Keratinocyte (primary cell): ENCODE results near the gene PCCA. TPM values are rescaled to one million over a fixed set of nuclear protein-coding genes. Genes with fewer than 3 reads are reported as not detected.

Experiments
- DNase-seq: peaks from one replicate; pipeline ENCODE4 v3.0.0-alpha.2; 2011; ENCODE audit warnings: low read depth, missing footprints, low spot score
- FAIRE-seq: peaks from 2 replicates; lab custom pipeline; 2011; peaks lifted over from hg19 to GRCh38; lab: Jason Lieb, UNC
- H2AFZ ChIP-seq: 2 replicates; pipeline ENCODE4 v1.6.0; 2012; ENCODE audit warnings: low read length, control low read depth, inconsistent platforms; ENCODE audit not compliant: control insufficient read depth
- H3K27ac ChIP-seq: 2 replicates; pipeline ENCODE4 v1.5.1; 2011; ENCODE audit warnings: low read length; ENCODE audit not compliant: control insufficient read depth, insufficient read depth
- H3K27me3 ChIP-seq: 3 replicates; pipeline ENCODE4 v1.6.0; 2011; ENCODE audit warnings: low read length; ENCODE audit not compliant: control insufficient read depth, insufficient read depth; ENCODE audit errors: extremely low read depth
- H3K36me3 ChIP-seq, 2 experiments: 2 replicates in 1 of 2; 3 replicates in 1 of 2; pipeline ENCODE4 v1.5.1; 2011; ENCODE audit warnings: low read length in 2 of 2, mild to moderate bottlenecking in 1 of 2; ENCODE audit not compliant: control insufficient read depth in 2 of 2, insufficient read depth in 2 of 2; ENCODE audit errors: extremely low read depth in 1 of 2
- H3K4me1 ChIP-seq: 3 replicates; pipeline ENCODE4 v1.5.1; 2011; ENCODE audit warnings: low read length; ENCODE audit not compliant: control insufficient read depth, insufficient read depth; ENCODE audit errors: extremely low read depth
- H3K4me2 ChIP-seq: 3 replicates; pipeline ENCODE4 v1.6.0; 2011; ENCODE audit warnings: low read depth, low read length; ENCODE audit not compliant: control insufficient read depth, insufficient read depth; ENCODE audit errors: extremely low read depth
- H3K4me3 ChIP-seq, 3 experiments: fragments of 200-600 bp in 1 of 3; sonication (generic) in 1 of 3; 2 replicates in 2 of 3; 3 replicates in 1 of 3; pipeline ENCODE4 v1.5.1; 2011 to 2016; ENCODE audit warnings: low read length in 3 of 3, mild to moderate bottlenecking in 3 of 3, control low read depth in 2 of 3, inconsistent platforms in 1 of 3, low read depth in 1 of 3, mixed read lengths in 1 of 3, mixed run types in 1 of 3, moderate library complexity in 1 of 3; ENCODE audit not compliant: control insufficient read depth in 2 of 3, insufficient read depth in 2 of 3; ENCODE audit errors: extremely low read depth in 1 of 3
- H3K79me2 ChIP-seq: 2 replicates; pipeline ENCODE4 v1.6.0; 2012; ENCODE audit warnings: low read length; ENCODE audit not compliant: control insufficient read depth, insufficient read depth
- H3K9ac ChIP-seq: 3 replicates; pipeline ENCODE4 v1.6.0; 2011; ENCODE audit warnings: low read length; ENCODE audit not compliant: control insufficient read depth, insufficient read depth; ENCODE audit errors: extremely low read depth
- H3K9me1 ChIP-seq: 3 replicates; pipeline ENCODE4 v1.6.0; 2011; ENCODE audit warnings: low read length; ENCODE audit not compliant: control insufficient read depth, insufficient read depth; ENCODE audit errors: extremely low read depth
- H3K9me3 ChIP-seq: 2 replicates; pipeline ENCODE4 v1.5.1; 2012; ENCODE audit warnings: low read depth, low read length; ENCODE audit not compliant: control insufficient read depth
- H4K20me1 ChIP-seq: 3 replicates; pipeline ENCODE4 v1.6.0; 2011; ENCODE audit warnings: low read length; ENCODE audit not compliant: control insufficient read depth, insufficient read depth; ENCODE audit errors: extremely low read depth
- EZH2 ChIP-seq: IDR thresholded peaks from one replicate; pipeline ENCODE4 v1.6.1; 2012; ENCODE audit warnings: inconsistent platforms, mild to moderate bottlenecking, low read length, moderate library complexity
- dilution Hi-C: fragments of 300-500 bp; cut with MboI; formaldehyde crosslinking; loops from one replicate; pipeline ENCODE4 v1.7.0; 2020; ENCODE audit warnings: low sequenced_read_pairs; ENCODE audit not compliant: extremely low pct_ligation_motif_present
- polyA plus RNA-seq, 5 experiments: library from polyadenylated mRNA; depleted of rRNA in 3 of 5; stranded (reverse) in 3 of 5; stranded (forward) in 1 of 5; unstranded in 1 of 5; fragments of >200 nt; gene quantifications; 1 replicate in 1 of 5; 2 replicates in 3 of 5; 3 replicates in 1 of 5; pipeline versions ENCODE4 v1.2.1 to v1.2.3, GENCODE V29; 2011 to 2012; ENCODE audit warnings: missing spikeins in 2 of 5, low read depth in 1 of 5, low replicate concordance in 1 of 5
- TF ChIP-seq, protein P1 (sequence below), 3 experiments: IDR thresholded peaks in 1 of 3; conservative IDR thresholded peaks in 1 of 3; optimal IDR thresholded peaks in 1 of 3; 2 replicates in 2 of 3; 3 replicates in 1 of 3; pipeline versions ENCODE3 to v1.5.1; 2011; ENCODE audit warnings: low read length in 3 of 3, mild to moderate bottlenecking in 3 of 3, moderate library complexity in 2 of 3, control low read depth in 1 of 3, inconsistent platforms in 1 of 3; ENCODE audit not compliant: insufficient read depth in 2 of 3; ENCODE audit errors: extremely low read depth in 1 of 3

The PCCA gene
- polyA plus RNA-seq, 1 donor (not counting 4 experiments of a cell fraction or from before 2014, with no cell fraction given) = 8.1 TPM

DNA sequence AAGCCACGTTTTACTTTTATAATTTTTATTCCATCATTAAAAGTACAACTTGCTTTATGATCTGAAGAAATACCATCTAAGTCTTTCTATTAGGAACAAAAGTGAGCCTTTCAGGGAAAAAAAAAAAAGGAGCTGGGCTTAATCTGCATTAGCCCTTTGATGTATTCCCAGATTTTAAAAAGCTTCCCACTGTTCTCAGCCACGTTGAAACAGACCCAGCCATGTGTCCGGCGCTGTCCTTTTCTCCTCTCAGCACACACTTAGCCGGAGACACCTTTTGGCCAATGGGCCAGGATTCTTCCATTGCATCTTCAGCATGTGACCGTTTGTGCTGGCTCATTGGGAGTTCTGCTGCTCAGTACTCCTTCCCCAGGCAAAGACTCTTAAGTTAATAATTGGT lies 394.2 kb downstream of the PCCA start:
- H3K9me1 ChIP-seq = no peaks in the 10 kb centered on the region
- no peak overlapping the region for H3K9ac ChIP-seq
- no peak overlapping the region for H2AFZ ChIP-seq
- DNase-seq (no peak), FAIRE-seq (no peak)
- H3K27ac ChIP-seq = no peak overlapping the region
- H3K4me3 ChIP-seq = no peak overlapping the region
- H3K79me2 ChIP-seq = no peaks in the 10 kb centered on the region
- no peaks in the 10 kb centered on the region for H3K36me3 ChIP-seq
- H4K20me1 ChIP-seq = no peaks in the 10 kb centered on the region
- TF ChIP-seq, protein P1, sequence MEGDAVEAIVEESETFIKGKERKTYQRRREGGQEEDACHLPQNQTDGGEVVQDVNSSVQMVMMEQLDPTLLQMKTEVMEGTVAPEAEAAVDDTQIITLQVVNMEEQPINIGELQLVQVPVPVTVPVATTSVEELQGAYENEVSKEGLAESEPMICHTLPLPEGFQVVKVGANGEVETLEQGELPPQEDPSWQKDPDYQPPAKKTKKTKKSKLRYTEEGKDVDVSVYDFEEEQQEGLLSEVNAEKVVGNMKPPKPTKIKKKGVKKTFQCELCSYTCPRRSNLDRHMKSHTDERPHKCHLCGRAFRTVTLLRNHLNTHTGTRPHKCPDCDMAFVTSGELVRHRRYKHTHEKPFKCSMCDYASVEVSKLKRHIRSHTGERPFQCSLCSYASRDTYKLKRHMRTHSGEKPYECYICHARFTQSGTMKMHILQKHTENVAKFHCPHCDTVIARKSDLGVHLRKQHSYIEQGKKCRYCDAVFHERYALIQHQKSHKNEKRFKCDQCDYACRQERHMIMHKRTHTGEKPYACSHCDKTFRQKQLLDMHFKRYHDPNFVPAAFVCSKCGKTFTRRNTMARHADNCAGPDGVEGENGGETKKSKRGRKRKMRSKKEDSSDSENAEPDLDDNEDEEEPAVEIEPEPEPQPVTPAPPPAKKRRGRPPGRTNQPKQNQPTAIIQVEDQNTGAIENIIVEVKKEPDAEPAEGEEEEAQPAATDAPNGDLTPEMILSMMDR (optimal IDR thresholded peaks at IDR 0.05 in 1 of 3, IDR thresholded peaks at IDR 0.05 in 1 of 3, conservative IDR thresholded peaks at IDR 0.05 in 1 of 3; ENCODE audit: extremely low read depth in 1 of 3, insufficient read depth in 2 of 3, low read length in 3 of 3) = no peak
- no peak for TF ChIP-seq EZH2
- no peaks in the 10 kb centered on the region for H3K27me3 ChIP-seq
- no peaks in the 10 kb centered on the region for H3K4me1 ChIP-seq
- H3K4me2 ChIP-seq = no peak overlapping the region
- dilution Hi-C loops = no loop called here
- H3K9me3 ChIP-seq = no peaks in the 10 kb centered on the region

- H3K79me2 ChIP-seq = no peaks in the 10 kb centered on the region
- no peak overlapping the region for H2AFZ ChIP-seq
- dilution Hi-C loops = no loop called here
- no peak overlapping the region for H3K4me2 ChIP-seq
- no peak overlapping the region for H3K9ac ChIP-seq
- no peak overlapping the region for H3K27ac ChIP-seq
- no peaks in the 10 kb centered on the region for H3K36me3 ChIP-seq
- FAIRE-seq (no peak), DNase-seq (no peak)
- H3K4me1 ChIP-seq = no peaks in the 10 kb centered on the region
- H4K20me1 ChIP-seq = no peaks in the 10 kb centered on the region
- TF ChIP-seq, protein P1 (optimal IDR thresholded peaks at IDR 0.05 in 1 of 3, IDR thresholded peaks at IDR 0.05 in 1 of 3, conservative IDR thresholded peaks at IDR 0.05 in 1 of 3; ENCODE audit: extremely low read depth in 1 of 3, insufficient read depth in 2 of 3, low read length in 3 of 3) = no peak
- no peak for TF ChIP-seq EZH2
- H3K9me3 ChIP-seq = no peaks in the 10 kb centered on the region
- no peaks in the 10 kb centered on the region for H3K9me1 ChIP-seq
- H3K4me3 ChIP-seq = no peak overlapping the region
- no peaks in the 10 kb centered on the region for H3K27me3 ChIP-seq
These were observed 395.0 kb downstream of the PCCA start for GRCh38 chr13:100483841-100484381.
